ENCODE results near the gene STAB2.

The STAB2 gene

GRCh38 chr12:103745962-103746361 is 158.9 kb downstream of the STAB2 start:
- no peaks in the 10 kb centered on the region for H3K4me1 ChIP-seq (ENCODE audit: control insufficient read depth, low read length)
- H3K9me2 ChIP-seq (replicated peaks; ENCODE audit: control insufficient read depth, low read length) = no peaks in the 10 kb centered on the region
- no peaks in the 10 kb centered on the region for H3F3A ChIP-seq (ENCODE audit: control insufficient read depth, insufficient read depth)
- H3K36me3 ChIP-seq (ENCODE audit: control insufficient read depth, low read length) = no peaks in the 10 kb centered on the region
- no peaks in the 10 kb centered on the region for H3K27me3 ChIP-seq (ENCODE audit: control insufficient read depth, low read length)
- no peaks in the 10 kb centered on the region for H4K20me1 ChIP-seq (ENCODE audit: control insufficient read depth, insufficient read depth, low read depth, low read length)
- no peak overlapping the region for H3K4me3 ChIP-seq (ENCODE audit: low read length)
- no peaks in the 10 kb centered on the region for H3K9me3 ChIP-seq (ENCODE audit: control insufficient read depth, insufficient read depth, low read length)
- no peaks in the 10 kb centered on the region for H3K79me2 ChIP-seq (ENCODE audit: control insufficient read depth, low read length)
- no peak for TF ChIP-seq EZH2phosphoT487 (IDR thresholded peaks at IDR 0.05; ENCODE audit: borderline replicate concordance, low read length)
- TF ChIP-seq CTCF (IDR thresholded peaks at IDR 0.05; ENCODE audit: low read depth, low read length, poor library complexity, severe bottlenecking) = no peak
- H3K4me2 ChIP-seq (ENCODE audit: low read length) = no peak overlapping the region
- no peak overlapping the region for H3K27ac ChIP-seq (ENCODE audit: low read depth, low read length)

- no peak for TF ChIP-seq EZH2phosphoT487 (IDR thresholded peaks at IDR 0.05; ENCODE audit: borderline replicate concordance, low read length)
- TF ChIP-seq CTCF (IDR thresholded peaks at IDR 0.05; ENCODE audit: low read depth, low read length, poor library complexity, severe bottlenecking) = no peak
- H3K4me2 ChIP-seq (ENCODE audit: low read length) = no peak overlapping the region
- H3K9me3 ChIP-seq (ENCODE audit: control insufficient read depth, insufficient read depth, low read length) = no peaks in the 10 kb centered on the region
- no peak overlapping the region for H3K27ac ChIP-seq (ENCODE audit: low read depth, low read length)
- no peaks in the 10 kb centered on the region for H4K20me1 ChIP-seq (ENCODE audit: control insufficient read depth, insufficient read depth, low read depth, low read length)
- H3K36me3 ChIP-seq (ENCODE audit: control insufficient read depth, low read length) = no peaks in the 10 kb centered on the region
- H3F3A ChIP-seq (ENCODE audit: control insufficient read depth, insufficient read depth) = no peaks in the 10 kb centered on the region
- 0 out of 2 replicates have a peak, but pooled peaks cover 1% of the 10 kb centered on the region for H3K27me3 ChIP-seq (ENCODE audit: control insufficient read depth, low read length)
- no peaks in the 10 kb centered on the region for H3K9me2 ChIP-seq (replicated peaks; ENCODE audit: control insufficient read depth, low read length)
- H3K4me1 ChIP-seq (ENCODE audit: control insufficient read depth, low read length) = no peaks in the 10 kb centered on the region
- H3K79me2 ChIP-seq (ENCODE audit: control insufficient read depth, low read length) = no peaks in the 10 kb centered on the region
- no peak overlapping the region for H3K4me3 ChIP-seq (ENCODE audit: low read length)
Measured at GRCh38 chr12:103748002-103748401, 160.9 kb downstream of the STAB2 start.

DNA sequence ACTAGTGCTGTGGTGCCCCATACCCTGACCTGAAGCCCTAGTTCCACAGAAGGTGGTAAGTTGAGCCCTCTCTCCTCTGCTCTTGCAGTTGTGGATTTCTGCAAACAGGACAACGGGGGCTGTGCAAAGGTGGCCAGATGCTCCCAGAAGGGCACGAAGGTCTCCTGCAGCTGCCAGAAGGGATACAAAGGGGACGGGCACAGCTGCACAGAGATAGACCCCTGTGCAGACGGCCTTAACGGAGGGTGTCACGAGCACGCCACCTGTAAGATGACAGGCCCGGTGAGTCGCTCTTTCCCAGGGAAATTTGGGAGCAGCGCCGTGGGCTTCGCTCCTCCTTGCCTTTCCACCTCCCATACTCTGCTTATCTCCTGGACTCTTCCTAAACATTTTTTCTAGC is 161.8 kb downstream of the STAB2 start:
- Histone ChIP-seq H3K36me3 (ENCODE audit: control insufficient read depth, low read length) (no peaks in the 10 kb centered on the region), H3K9me3 (ENCODE audit: control insufficient read depth, insufficient read depth, low read length) (no peaks in the 10 kb centered on the region), H3K4me1 (ENCODE audit: control insufficient read depth, low read length) (no peaks in the 10 kb centered on the region), H4K20me1 (ENCODE audit: control insufficient read depth, insufficient read depth, low read depth, low read length) (no peaks in the 10 kb centered on the region), H3F3A (ENCODE audit: control insufficient read depth, insufficient read depth) (no peaks in the 10 kb centered on the region), H3K27ac (ENCODE audit: low read depth, low read length) (no peak overlapping the region), H3K27me3 (ENCODE audit: control insufficient read depth, low read length) (0 out of 2 replicates have a peak, but pooled peaks cover 3% of the 10 kb centered on the region), H3K9me2 (replicated peaks; ENCODE audit: control insufficient read depth, low read length) (no peaks in the 10 kb centered on the region), H3K4me2 (ENCODE audit: low read length) (no peak overlapping the region), H3K79me2 (ENCODE audit: control insufficient read depth, low read length) (no peaks in the 10 kb centered on the region), H3K4me3 (ENCODE audit: low read length) (no peak overlapping the region)
- TF ChIP-seq EZH2phosphoT487 (IDR thresholded peaks at IDR 0.05; ENCODE audit: borderline replicate concordance, low read length) (no peak), CTCF (IDR thresholded peaks at IDR 0.05; ENCODE audit: low read depth, low read length, poor library complexity, severe bottlenecking) (no peak)

Data from DOHH2 (cell line).